Left kidney (tissue), 2 donors: Measurements from ENCODE around the gene DNLZ. TPM values are rescaled to one million over a fixed set of nuclear protein-coding genes. Genes with fewer than 3 reads are reported as not detected.

Experiments
- DNase-seq: peaks from one replicate; pipeline ENCODE4 v3.0.0-alpha.2; 2013
- polyA plus RNA-seq: library from polyadenylated mRNA; unstranded; fragments of 120-200 nt; gene quantifications from one replicate; pipeline ENCODE4 v1.2.1, GENCODE V29; 2013; ENCODE audit not compliant: insufficient read length

The DNLZ gene
- polyA plus RNA-seq, 1 donor: 4.3 TPM

DNA sequence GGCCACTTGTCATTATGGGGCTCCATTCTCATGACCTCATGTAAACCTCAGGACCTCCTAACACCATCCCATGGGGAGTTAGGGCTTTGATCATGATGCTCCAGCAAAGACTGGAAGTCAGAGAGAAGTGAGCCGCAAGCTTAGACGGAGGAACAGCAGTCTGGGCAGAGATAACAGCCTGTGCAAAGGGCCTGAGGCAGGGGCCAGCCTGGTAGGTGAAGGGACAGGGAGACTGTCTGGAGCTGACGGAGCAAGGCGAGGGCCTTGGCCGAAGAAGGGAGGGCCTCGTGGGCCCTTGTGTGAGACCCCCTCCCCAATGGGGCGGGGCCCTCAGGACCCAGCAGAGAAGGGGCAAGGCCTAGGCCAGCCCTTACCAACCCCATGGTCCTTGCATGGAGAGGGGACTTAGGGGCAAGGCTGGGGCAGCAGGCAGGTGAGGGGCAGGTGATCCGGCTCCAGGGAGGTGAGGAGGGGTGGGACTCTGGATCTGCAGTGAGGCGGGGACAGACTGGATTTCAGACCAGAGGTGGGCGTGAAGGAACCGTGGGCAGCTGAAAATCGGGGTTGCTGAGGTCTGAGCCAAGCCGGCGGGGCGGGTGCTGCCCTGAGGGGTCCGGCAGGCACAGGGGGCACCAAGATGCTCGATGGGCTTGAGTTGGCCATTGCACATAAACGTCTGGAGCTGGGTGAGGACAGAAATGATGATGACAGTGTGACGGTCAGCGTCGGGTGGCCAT lies 18.8 kb downstream of the DNLZ start:
- no peak for DNase-seq

- DNase-seq: no peak
These were observed 19.7 kb downstream of the DNLZ start for GRCh38 chr9:136343884-136344269.

- DNase-seq: no peak
These were observed 20.2 kb downstream of the DNLZ start for GRCh38 chr9:136343121-136343883.

DNA sequence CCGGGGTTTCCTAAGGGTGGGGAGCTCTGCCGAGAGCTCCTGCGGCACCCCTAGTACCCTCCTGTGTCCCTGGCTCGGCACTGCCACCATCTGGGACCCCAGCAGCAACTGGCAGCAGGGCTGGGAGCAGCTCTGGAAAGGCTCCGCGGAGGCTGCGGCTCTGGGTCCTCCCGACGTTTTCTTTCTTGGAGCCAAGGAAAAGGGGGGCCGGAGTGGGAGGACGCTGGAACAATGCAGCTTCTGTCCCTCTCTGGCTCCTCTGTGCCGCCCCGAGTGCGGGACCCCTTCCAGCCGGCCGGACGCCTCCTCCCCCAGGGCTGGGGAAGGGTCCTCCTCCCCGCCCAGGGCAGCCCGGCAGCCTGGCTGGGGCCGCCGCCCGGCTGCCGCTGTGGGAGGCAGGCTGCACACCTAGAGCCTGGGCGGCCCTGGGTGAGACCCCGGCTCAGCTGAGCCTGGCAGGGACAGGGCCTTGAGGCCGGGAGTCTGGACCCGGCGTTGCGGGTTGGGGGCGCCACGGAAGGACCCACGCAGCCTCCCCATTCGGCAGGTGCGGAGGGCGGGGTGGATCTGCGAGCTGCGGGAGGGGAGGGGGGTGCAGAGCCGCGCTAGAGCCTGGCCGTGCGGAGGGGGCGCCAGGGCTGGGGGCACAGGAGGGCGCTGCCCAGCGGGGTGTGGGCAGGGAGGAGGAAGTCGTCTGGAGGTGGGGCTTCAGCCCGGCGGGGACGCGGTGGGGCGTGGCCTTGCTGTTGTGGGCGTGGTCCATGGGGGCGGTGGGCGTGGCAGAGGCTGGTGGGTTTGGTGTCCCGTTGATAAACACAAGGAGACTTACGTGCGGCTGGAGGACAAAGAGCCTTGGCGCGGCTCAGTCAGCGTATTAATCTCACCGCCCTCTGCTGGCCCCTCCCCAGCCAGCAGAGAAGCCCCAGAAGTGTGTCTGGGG lies 21.1 kb downstream of the DNLZ start:
- DNase-seq: peak; percentile 72

GRCh38 chr9:136341769-136342168 lies 21.8 kb downstream of the DNLZ start:
- no peak for DNase-seq

DNA sequence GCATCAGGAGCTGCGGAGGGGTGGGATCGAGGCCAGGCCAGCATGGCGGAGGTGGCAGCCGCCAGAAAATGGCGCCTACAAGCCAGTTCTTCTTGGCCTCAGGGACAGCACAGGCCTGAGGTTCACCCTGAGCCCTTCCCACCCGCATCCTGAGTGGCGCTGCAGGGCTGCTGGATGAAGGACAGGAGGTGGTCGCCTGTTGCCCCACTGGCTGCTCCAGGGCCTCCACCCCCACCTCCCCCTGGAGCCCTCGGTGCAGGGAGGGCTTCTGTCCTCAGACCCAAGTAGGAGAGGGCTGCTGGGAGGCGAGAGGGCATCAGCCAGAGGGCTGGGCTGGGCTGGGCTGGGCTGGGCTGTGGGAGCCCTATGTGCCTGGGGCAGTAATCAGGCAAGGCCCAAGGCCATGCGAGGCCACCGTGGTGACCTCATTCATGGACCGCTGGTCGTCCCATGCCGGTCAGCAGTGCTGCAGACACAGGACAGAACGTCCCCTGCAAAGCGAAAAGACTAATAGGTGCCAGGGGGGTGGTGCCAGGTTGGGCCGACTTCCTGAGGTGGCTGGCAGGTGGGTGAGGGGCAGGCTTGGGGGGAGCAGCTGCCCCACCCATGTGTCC lies 22.4 kb downstream of the DNLZ start:
- DNase-seq: no peak

DNA sequence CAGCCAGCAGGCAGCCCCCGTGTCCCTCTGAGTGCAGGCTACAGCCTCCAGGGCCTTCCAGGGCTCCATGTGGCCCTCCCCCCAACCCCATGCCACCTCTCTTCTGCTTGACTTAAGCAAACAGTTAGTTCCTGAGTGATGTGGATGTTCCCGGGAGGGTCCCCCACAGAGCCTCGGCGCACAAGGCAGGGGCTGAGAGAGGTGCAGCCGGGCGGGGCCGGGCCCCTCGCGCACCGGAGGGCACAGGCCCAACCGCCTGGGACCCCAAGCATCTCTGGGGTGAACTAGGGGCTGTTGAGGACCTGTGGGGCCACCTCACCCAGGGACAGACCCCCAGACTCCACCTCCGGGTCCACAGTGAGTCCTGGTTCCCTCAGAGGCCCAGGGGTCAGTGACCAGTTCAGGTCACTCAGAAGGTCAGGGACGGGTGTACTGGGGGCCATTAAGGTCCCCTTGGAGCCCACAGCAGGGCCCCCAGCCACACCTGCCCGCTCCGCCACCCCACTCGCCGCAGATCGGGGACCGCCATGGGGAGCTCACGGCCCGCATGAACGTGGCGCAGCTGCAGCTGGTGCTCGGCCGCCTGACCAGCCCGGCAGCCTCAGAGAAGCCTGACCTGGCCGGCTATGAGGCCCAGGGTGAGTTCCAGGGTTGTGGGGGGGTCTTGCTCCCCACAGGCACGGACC lies 23.0 kb downstream of the DNLZ start:
- DNase-seq: no peak

DNA sequence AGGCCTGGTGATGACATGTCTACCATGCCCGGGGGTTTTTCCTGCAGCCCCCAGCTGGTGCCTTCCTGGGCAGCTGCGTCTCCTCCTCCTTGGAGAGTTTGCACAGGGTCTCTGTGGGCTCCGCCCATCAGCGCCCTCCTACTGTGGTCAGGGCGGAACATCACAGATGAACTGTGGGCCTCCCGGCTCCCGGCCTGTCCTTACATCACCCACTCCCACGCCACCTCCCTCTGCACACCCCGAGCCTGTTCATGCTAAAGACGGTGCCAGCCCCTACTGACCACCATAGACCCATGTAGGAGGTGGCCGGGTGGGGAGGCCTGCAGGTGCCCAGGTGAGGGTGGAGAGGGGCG lies 23.6 kb downstream of the DNLZ start:
- DNase-seq: no peak

DNA sequence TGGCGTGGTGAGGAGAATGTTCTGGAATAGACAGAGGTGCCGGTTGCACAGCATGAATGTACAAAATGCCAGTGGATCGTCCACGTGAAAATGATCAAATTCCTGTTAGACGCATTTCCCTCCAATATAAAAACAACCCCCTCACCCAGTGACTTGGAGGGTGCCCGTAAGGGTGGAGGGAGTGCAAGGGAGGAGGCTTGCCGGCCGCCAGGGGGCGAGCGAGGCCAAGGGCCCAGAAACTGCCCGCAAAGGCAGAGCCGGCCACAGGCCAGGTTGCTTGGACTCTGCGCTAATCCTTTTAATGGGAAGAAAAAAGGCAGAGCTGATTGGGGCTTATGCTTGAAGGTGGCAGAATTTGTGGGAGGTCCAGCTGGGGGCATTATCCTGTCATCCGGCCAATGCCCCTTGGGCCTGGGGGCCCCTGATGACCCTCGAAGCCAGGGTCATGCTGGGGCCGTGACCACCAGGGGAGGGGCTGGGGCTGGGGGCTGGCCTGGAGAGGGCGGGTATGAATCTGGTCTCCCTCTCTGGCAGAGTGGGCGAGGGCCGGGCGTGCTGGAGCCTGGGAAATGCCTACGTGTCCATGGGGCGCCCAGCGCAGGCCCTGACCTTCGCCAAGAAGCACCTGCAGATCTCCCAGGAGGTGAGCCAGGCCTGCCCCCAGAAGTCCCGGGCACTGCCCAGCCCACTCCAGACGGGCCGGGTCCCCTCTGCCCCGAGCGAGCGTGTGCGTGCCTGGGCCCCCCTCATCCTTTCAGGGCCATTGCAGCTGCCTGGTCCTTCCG lies 24.2 kb downstream of the DNLZ start:
- DNase-seq: no peak

DNA sequence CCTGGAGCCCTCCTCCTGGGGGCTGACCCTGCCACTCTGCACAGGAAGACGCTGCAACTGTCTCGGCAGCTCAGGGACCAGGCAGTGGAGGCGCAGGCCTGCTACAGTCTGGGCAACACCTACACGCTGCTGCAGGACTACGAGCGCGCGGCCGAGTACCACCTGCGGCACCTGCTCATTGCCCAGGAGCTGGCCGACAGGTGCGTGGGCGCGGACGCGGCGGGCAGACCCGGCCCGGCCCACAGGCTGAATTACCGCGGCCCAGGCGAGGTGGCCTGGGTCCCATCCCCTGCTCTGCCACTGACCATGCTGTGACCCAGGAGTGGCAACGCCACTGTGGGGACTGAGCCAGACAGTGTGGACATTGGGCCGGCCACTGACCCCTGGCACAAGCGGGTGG lies 25.0 kb downstream of the DNLZ start:
- no peak for DNase-seq

- no peak for DNase-seq
These were observed 25.8 kb downstream of the DNLZ start for GRCh38 chr9:136337416-136338395.

- DNase-seq: no peak
These were observed 26.7 kb downstream of the DNLZ start for GRCh38 chr9:136336881-136337280.

DNA sequence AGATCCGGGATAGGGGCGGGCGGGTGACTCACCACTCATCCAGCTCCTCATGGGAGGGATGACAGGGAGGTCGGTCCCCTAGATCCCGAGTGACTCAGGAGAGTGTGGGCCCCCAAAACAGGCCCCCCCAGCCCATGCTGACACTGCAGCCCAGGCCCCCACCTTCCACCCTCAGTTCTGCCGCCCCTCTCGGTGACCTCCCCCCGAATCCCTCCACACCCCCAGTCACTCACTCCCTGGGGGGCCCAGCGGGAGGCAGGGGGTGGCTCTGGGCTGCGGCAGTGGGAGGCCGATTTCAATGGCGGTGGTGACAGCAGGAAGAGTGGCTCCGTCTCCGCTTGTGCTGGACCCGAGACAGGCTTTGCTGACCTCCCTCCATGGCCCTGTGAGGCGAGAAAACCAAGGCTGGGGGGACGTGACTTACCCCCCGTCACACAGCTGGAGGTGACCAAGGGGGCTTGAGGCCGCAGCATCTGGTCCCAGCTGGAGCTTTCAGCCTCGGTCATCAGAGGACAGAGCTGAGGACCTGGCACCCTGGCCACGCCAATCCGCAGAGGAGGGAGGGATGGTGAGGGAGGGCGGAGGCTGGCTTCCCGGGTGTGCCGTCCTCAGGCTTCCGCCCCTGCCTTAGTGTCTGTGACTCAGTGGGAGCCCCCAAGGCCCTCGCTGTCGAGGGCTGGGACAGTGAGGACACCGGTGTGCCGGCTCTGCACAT lies 27.2 kb downstream of the DNLZ start:
- no peak for DNase-seq

- no peak for DNase-seq
These were observed 28.0 kb downstream of the DNLZ start for GRCh38 chr9:136335296-136336155.

- DNase-seq: no peak
These were observed 29.0 kb downstream of the DNLZ start for GRCh38 chr9:136334541-136334940.

- no peak for DNase-seq
These were observed 30.1 kb downstream of the DNLZ start for GRCh38 chr9:136333486-136333885.

DNA sequence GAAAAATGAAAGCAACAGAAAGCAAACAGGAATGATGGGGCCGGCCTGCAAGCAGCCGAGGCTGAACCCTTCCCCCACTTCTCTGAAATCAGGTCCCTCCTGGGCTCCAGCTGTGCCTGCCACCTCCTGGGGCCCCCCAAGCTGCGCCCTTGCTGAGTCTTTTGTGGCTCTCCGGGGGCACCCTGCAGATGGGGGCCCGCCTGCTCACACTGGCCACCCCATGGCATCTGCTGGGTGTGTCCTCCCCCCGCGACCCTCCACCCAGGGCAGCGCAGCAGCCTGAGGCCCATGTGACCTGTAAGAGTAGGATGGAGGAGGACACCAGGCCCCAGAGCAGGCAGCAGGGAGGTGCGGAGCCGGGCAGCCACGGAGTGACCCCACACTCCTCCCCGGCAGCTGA lies 30.5 kb downstream of the DNLZ start:
- no peak for DNase-seq

DNA sequence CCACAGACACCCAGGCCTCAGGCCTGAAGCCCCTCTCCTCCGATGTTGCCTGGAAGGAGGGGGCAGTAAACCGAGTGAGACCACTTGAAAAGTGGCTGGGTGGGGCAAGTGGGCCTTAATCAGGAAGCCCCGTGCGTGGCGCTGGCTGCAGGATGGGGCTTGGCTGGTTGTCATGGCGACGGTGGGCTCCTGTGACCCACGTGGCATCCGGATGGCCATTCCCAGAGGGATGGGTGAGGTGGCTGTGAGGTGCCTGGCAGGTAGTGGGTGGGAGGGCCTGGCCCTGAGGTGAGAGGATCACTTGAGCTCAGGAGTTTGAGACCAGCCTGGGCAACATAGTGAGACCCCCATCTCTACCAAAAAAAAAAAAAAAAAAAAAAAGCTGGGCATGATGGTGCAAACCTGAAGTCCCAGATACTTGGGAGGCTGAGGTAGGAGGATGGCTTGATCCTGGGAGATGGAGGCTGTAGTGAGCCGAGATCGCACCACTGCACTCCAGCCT lies 31.0 kb downstream of the DNLZ start:
- DNase-seq: no peak
